ENCODE results near the gene GBP3. TPM values are rescaled to one million over a fixed set of nuclear protein-coding genes. Genes with fewer than 3 reads are reported as not detected.

The GBP3 gene
- 23.7 and 25.6 TPM in 2 replicates for total RNA-seq

DNA sequence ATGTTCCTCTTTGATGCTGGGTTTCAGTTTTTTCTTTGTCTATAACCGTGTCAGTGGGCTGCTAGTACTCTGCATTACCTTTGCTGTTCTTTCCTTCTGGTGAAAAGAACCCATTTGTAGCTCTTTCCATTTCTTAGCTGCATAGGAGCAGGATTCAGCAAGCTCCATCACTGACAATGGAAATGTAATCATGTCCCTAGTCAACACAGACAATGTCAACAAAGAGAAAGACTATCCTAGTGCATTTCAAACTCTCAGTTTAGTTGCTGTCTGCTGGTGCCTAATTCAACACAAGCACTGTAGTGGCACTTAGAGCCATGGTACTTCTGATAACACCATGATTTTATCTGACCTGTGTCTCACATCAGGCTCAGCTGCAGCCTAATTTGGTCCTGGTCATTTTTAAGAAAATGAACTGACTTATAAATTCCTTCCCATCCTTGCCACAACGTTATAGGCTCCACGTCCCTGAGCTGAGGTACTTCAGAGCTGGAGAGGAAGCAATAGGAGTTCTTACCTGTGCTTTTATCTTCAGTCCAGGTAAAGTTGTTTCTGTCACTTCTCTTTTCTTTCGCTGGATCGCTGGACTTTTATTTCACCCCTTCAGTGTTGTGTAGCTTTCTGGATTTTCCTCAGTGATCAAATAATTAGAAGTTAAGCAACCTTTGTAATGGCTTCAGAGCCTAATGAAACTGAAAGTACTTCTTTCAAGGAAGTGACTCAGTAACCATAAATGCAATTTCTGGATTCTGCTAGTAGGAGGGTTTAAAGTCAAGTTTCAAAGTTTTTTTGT, at the start of gene GBP3:
GBP3 (minus strand) TSS at position 700 of the 793 bp plus-strand sequence. CDS start 2,145 bp downstream, outside the sequence.

DNA sequence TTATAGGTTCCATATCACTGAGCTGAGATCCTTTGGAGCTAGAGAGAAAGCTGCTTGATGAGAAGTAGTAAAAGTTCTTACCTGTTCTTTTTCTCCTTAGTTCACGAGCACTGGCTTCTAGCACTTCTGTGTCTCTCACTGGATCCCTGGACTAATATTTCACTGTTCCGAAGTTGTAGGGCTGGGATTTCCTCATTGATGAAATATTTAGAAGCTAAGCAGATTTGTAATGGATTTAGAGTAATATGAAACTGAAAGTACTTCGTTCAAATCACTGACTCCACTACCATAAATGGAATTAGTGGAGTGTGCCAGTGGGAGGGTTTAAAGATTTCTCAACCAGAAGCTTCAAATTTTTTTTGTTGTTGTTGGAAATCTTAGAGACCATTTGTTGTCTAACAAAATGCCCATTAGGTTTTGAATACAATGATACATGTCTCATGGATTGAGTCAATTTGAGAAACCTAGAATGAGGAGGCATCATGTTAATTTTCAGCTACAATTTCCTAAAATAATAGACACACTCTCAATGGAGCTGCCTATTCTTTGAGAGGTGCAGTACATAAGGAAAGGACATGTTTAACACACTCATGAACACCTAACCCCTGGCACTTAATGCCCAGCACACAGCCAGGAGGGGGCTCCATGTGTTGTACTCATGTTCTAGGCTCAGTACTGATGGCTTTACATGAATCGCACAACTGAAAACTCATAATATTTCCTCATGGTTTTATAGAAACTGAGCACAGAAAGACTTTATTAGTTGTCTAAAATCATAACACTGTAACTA, 42.6 kb upstream of the GBP3 start, which contains the start of gene GBP1:
GBP1 (minus strand) TSS at position 130 of the 790 bp plus-strand sequence. CDS start 1,974 bp downstream, outside the sequence.

Other genes starting within 250 kb of the GBP3 start
- 28.2 and 40.8 TPM in 2 replicates for gene GTF2B, start 131.3 kb downstream of the GBP3 start, total RNA-seq
- gene KYAT3, start 30.2 kb downstream of the GBP3 start, total RNA-seq = 29.5 and 37.6 TPM in 2 replicates
- 10.2 and 16.2 TPM in 2 replicates for gene RBMXL1, start 30.2 kb downstream of the GBP3 start, total RNA-seq
- gene GBP1, start 42.3 kb upstream of the GBP3 start, total RNA-seq = 22.9 and 38.1 TPM in 2 replicates
- gene GBP2, start 103.2 kb upstream of the GBP3 start, total RNA-seq = 5.8 and 11.2 TPM in 2 replicates
- gene GBP7, start 153.1 kb upstream of the GBP3 start, total RNA-seq = not detected in 2 replicates
- gene GBP4, start 176.1 kb upstream of the GBP3 start, total RNA-seq = 1.0 TPM in 1 of 2 replicates, not detected in the other
- gene GBP5, start 250.0 kb upstream of the GBP3 start, total RNA-seq = not detected in 2 replicates

All from epithelial cell of alveolus of lung (primary cell).